ENCODE results near the gene IFI27L1. TPM values are rescaled to one million over a fixed set of nuclear protein-coding genes. Genes with fewer than 3 reads are reported as not detected.

IFI27L1 gene
- total RNA-seq, 1 donor, result 9.9 TPM

- peak overlapping the region; percentile 26 for H3K4me3 ChIP-seq (ENCODE audit: low read depth, low read length)
- TF ChIP-seq CTCF (IDR thresholded peaks at IDR 0.05; ENCODE audit: insufficient read depth, low read depth, low read length), result no peak
- DNase-seq (ENCODE audit: low read depth), result no peak
These were observed 3.3 kb upstream of the IFI27L1 start for GRCh38 chr14:94077823-94078222.

- peak; percentile 59 for DNase-seq (ENCODE audit: low read depth)
- TF ChIP-seq CTCF (IDR thresholded peaks at IDR 0.05; ENCODE audit: insufficient read depth, low read depth, low read length), result no peak
- peak overlapping the region; percentile 96 for H3K4me3 ChIP-seq (ENCODE audit: low read depth, low read length)
These were observed 1.1 kb upstream of the IFI27L1 start for GRCh38 chr14:94079891-94080620.

- H3K4me3 ChIP-seq (ENCODE audit: low read depth, low read length), result peak overlapping the region; percentile 96
- no peak for TF ChIP-seq CTCF (IDR thresholded peaks at IDR 0.05; ENCODE audit: insufficient read depth, low read depth, low read length)
- no peak for DNase-seq (ENCODE audit: low read depth)
These were observed 293 bp downstream of the IFI27L1 start for GRCh38 chr14:94081386-94081820.

- no peak for TF ChIP-seq CTCF (IDR thresholded peaks at IDR 0.05; ENCODE audit: insufficient read depth, low read depth, low read length)
- DNase-seq (ENCODE audit: low read depth), result no peak
- H3K4me3 ChIP-seq (ENCODE audit: low read depth, low read length), result no peak overlapping the region
These were observed 6.8 kb downstream of the IFI27L1 start for GRCh38 chr14:94087891-94088290.

- DNase-seq (ENCODE audit: low read depth), result peak; percentile 20
- TF ChIP-seq CTCF (IDR thresholded peaks at IDR 0.05; ENCODE audit: insufficient read depth, low read depth, low read length), result no peak
These were observed 7.4 kb downstream of the IFI27L1 start for GRCh38 chr14:94088516-94088915.

GRCh38 chr14:94089479-94089878, 8.4 kb downstream of the IFI27L1 start:
- DNase-seq (ENCODE audit: low read depth), result no peak
- no peak overlapping the region for H3K4me3 ChIP-seq (ENCODE audit: low read depth, low read length)
- TF ChIP-seq CTCF (IDR thresholded peaks at IDR 0.05; ENCODE audit: insufficient read depth, low read depth, low read length), result no peak

More at GRCh38 chr14:94088516-94088915, 7.4 kb downstream of the IFI27L1 start:
- H3K4me3 ChIP-seq (ENCODE audit: low read depth, low read length), result no peak overlapping the region

- no peak overlapping the region for H3K4me3 ChIP-seq (ENCODE audit: low read depth, low read length)
- no peak for TF ChIP-seq CTCF (IDR thresholded peaks at IDR 0.05; ENCODE audit: insufficient read depth, low read depth, low read length)
- no peak for DNase-seq (ENCODE audit: low read depth)
These were observed 12.3 kb downstream of the IFI27L1 start for GRCh38 chr14:94093418-94093817.
